Adrenal gland (tissue), 5 donors: Measurements from ENCODE around the gene FAM177B.

Experiments used
- CTCF ChIP-seq, 6 experiments: fragments of 450-650 bp in 4 of 6; fragments of 200-600 bp in 2 of 6; sonication (generic) in 1 of 6; IDR thresholded peaks; 1 replicate in 5 of 6; 2 replicates in 1 of 6; pipeline versions ENCODE4 v1.5.1 to v1.8.0; 2016 to 2021; ENCODE audit warnings: antibody characterized with exemption in 6 of 6, mild to moderate bottlenecking in 2 of 6, moderate library complexity in 1 of 6
- POLR2A ChIP-seq, 2 donors: fragments of 450-650 bp; IDR thresholded peaks; one replicate each; pipeline ENCODE4 v1.6.1; 2017; ENCODE audit warnings: antibody characterized with exemption in 2 of 2, mild to moderate bottlenecking in 2 of 2, moderate library complexity in 1 of 2
- donor health status: DM: no; HTN: no; CAD: no.

- no peak for TF ChIP-seq CTCF (IDR thresholded peaks at IDR 0.05)
- no peak for TF ChIP-seq POLR2A (IDR thresholded peaks at IDR 0.05)
Measured at GRCh38 chr1:222783051-222783450, 46.0 kb downstream of the FAM177B start.
